Activated naive CD4-positive, alpha-beta T cell treated with anti-CD3 and anti-CD28 coated beads, Interleukin-2, amount 50 U/mL, for 72 hours (primary cell): ENCODE measurements around the gene SEMA4D. TPM values are rescaled to one million over a fixed set of nuclear protein-coding genes. Genes with fewer than 3 reads are reported as not detected.

Experiments used
- ATAC-seq, 2 donors: fragments of 150-1000 bp; cut with Tn5 transposase; 2 replicates each; pipeline ENCODE4 v1.10.0; 2021; ENCODE audit warnings: mild to moderate bottlenecking in 2 of 2, moderate library complexity in 2 of 2
- DNase-seq, 2 donors: peaks; one replicate each; pipeline ENCODE4 v3.0.0; 2021 to 2022; ENCODE audit warnings: low spot score in 2 of 2
- H3K27ac Mint-ChIP-seq, 2 donors: one replicate each; pipeline ENCODE4 v1.8.0; 2022; ENCODE audit warnings: mild to moderate bottlenecking in 2 of 2, mixed read lengths in 2 of 2
- H3K36me3 Mint-ChIP-seq, 2 donors: one replicate each; pipeline ENCODE4 v1.8.0; 2022; ENCODE audit warnings: mixed read lengths in 2 of 2
- H3K9me3 Mint-ChIP-seq, 2 donors: one replicate each; pipeline ENCODE4 v1.8.0; 2022; ENCODE audit warnings: mixed read lengths in 2 of 2
- total RNA-seq, 2 donors: library from RNA; stranded (reverse); gene quantifications; one replicate each; pipeline ENCODE4 v1.2.3, GENCODE V29; 2022

The SEMA4D gene
- total RNA-seq, 2 donors from 2014 or later = 211 to 278 TPM

DNA sequence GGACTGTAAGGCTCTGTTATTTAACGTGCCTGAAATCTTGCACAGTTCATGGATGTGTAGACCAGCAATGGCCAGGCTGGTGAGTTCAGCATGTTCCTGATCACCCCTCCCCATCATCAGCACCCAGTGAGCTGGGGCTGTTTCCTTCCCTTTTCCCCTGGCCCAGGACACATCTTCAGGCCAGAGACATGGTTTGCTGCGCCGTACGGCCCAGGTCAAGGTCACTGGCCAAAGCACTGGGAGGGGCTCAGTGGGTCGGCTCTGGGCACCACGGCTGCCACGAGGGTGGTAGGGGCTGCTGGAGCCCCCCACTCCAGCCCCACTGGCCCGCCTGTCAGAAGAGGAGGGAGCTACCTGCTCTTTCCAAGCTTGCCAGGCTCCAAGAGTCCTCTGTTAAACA is 55.9 kb downstream of the SEMA4D start:
- ATAC-seq = no peak
- peaks cover 6 to 27% of the 10 kb centered on the region in 2 donors for H3K36me3 Mint-ChIP-seq

DNA sequence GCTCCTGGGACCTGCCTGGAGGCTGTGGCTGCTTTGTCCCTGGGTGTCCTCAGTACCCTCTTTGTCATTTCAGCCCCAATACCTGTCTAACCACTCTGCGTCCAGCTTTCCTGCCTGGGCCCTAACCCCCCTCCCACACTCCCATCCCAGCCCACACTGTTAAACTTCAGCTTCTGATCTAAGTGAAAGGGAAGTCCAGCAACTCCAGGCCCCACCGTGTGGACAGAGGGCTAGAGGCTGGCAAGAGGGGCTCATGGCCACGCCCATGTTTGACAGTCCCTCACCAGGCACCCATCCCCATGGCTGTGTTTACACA is 56.3 kb downstream of the SEMA4D start:
- Mint-ChIP-seq H3K9me3 (no peaks in the 10 kb centered on the region), H3K36me3 (peaks cover 6 to 27% of the 10 kb centered on the region in 2 donors), H3K27ac (peak overlapping the region; percentile 90 to 93)
- no peak for ATAC-seq
- DNase-seq = no peak

More for the DNA sequence above, 55.9 kb downstream of the SEMA4D start:
- DNase-seq = no peak
- H3K27ac Mint-ChIP-seq = peak overlapping the region; percentile 55 to 90
- no peaks in the 10 kb centered on the region for H3K9me3 Mint-ChIP-seq

DNA sequence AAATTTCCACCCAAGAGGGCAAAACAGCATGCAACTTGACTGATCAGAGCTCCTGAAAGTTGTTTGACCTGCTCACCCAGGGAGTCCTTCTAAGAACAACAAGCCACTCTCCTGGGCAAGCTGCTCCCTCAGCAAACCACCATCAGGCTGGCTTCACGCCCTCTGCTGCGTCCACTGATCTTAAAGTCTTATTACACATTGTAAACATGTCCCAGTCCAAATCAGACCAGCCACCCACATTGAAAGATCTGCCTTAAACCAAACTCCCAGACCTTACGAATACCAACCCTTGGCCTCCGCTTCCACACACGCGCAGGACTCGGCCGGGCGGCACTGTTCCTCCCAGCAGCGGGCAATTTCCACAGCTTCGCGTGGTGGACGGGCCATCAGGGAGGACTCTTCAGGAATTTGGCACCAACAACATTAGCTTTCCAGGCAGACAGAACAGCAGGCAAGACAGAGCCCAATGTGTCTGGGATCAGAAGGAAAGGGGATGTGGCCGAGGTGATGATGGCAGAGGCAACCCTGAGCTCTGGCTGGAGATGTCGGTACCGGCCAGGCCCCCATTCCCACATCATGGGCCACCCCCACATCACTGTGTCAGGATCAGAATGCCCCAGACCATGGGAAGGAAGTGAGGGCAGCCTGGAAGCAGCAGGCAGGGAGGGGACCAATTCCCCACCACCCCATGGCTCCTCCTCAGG is 56.8 kb downstream of the SEMA4D start:
- ATAC-seq (no peak), DNase-seq (no peak)
- Mint-ChIP-seq H3K27ac (peak overlapping the region; percentile 90 to 93), H3K9me3 (no peaks in the 10 kb centered on the region), H3K36me3 (peaks cover 6 to 27% of the 10 kb centered on the region in 2 donors)

DNA sequence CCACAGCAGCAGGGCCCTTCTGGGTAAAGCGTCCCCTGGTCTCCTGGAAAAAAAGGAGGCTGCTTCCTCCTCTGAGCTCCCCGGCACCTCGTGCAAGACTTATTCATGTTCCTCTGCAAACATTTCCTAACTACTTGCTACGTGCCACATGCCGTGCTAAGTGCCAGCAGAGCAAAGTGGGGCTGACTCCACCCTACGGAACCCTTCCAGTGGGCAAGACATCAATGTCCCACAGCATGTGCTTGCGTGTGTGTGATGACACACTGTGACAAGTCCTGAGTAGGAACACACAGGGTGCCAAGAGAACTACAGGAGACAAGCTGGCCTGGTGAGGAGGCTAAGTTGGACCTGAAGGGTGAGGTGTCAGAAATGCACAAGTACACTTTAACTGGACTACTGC is 57.4 kb downstream of the SEMA4D start:
- Mint-ChIP-seq H3K27ac (peak overlapping the region; percentile 90 to 93), H3K9me3 (no peaks in the 10 kb centered on the region), H3K36me3 (peaks cover 6 to 28% of the 10 kb centered on the region in 2 donors)
- peak; percentile 17 to 66 for ATAC-seq
- no peak for DNase-seq

DNA sequence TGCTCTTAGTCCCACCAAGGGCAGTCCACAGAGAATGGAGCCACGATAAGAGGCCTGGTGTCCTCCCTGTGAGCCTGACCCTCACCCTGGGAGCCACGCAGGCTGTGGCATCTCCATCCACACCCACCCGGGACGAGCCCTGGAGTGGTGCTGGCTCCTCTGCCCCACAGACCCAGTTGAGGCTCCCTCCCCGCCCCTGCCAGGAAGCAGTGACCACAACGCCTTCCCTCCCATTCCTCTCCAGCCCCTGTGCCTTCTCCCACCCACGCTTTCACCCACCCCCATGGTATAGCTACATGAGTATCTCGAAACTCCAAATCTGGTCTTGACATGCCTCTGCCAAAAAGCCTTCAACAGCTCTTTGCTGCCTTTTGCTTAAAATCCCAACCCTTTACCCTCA is 57.9 kb downstream of the SEMA4D start:
- Mint-ChIP-seq H3K27ac (peak overlapping the region; percentile 90 to 93), H3K36me3 (peaks cover 6 to 33% of the 10 kb centered on the region in 2 donors), H3K9me3 (no peaks in the 10 kb centered on the region)
- ATAC-seq = no peak
- DNase-seq = no peak

DNA sequence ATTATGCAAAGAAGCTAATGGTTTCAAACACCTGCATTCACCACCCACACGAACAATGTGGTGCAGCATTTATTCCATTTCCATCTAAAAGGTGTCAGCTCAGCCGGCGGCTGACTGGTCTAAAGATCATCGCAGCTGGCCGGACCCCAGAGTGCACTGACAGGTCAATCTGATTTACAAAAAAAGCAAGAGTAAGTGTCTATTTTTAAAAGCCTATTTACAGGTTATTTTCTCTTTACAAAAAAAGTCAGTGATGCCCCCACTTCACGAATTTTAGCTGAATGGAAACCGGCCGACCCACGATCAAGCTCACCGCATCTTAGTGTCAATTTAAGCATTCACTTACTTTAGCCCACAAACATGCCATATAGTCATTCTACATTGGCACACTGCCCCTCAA is 58.3 kb downstream of the SEMA4D start:
- Mint-ChIP-seq H3K9me3 (no peaks in the 10 kb centered on the region), H3K36me3 (peaks cover 5 to 29% of the 10 kb centered on the region in 2 donors)

DNA sequence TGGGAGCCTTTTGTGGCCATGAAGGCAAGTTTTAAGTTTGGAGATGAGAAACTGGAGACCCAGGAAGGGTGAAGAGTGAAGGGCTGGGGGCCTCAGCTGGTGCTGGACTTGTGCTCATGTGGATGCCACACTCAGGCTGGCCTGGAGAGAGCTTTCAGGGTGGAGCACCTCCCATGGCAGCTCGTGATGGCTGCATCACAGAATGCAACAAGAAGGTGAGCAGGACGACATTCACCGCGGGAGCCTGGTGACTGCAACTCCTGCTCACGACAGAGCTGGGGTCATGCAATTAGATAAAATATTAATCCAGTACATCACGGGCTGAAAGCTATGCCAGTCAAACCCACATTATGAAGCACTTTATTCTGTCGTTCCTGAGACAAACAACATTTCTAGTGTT is 59.7 kb downstream of the SEMA4D start:
- no peak for ATAC-seq

More for the DNA sequence above, 58.3 kb downstream of the SEMA4D start:
- ATAC-seq (no peak), DNase-seq (no peak)
- peak overlapping the region; percentile 90 to 93 for H3K27ac Mint-ChIP-seq

DNA sequence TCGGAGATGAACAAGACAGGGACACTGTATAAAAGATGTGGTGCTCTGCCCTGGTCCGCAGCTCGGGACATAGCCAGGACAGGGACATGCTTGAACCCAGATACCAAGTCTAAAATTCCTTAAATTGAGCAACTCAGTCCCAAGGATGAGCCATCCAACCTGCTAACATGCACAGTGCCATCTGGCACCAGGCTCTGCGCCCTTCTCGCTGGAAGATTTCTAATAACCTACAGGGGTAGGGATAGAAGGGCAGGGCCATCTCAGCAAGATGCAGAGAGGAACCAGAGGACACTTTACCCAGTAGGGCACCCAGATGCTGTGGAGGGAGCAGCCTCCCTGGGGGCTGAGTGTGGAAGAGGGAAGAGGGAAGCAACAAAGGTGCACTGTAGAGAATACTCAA is 60.1 kb downstream of the SEMA4D start:
- no peak for ATAC-seq
- no peak for DNase-seq
- Mint-ChIP-seq H3K27ac (peak overlapping the region; percentile 47 to 97), H3K36me3 (peaks cover 0 to 32% of the 10 kb centered on the region in 2 donors), H3K9me3 (no peaks in the 10 kb centered on the region)

More for the DNA sequence above, 59.7 kb downstream of the SEMA4D start:
- Mint-ChIP-seq H3K27ac (peak overlapping the region; percentile 47 to 97), H3K9me3 (no peaks in the 10 kb centered on the region), H3K36me3 (peaks cover 0 to 32% of the 10 kb centered on the region in 2 donors)
- DNase-seq = no peak

DNA sequence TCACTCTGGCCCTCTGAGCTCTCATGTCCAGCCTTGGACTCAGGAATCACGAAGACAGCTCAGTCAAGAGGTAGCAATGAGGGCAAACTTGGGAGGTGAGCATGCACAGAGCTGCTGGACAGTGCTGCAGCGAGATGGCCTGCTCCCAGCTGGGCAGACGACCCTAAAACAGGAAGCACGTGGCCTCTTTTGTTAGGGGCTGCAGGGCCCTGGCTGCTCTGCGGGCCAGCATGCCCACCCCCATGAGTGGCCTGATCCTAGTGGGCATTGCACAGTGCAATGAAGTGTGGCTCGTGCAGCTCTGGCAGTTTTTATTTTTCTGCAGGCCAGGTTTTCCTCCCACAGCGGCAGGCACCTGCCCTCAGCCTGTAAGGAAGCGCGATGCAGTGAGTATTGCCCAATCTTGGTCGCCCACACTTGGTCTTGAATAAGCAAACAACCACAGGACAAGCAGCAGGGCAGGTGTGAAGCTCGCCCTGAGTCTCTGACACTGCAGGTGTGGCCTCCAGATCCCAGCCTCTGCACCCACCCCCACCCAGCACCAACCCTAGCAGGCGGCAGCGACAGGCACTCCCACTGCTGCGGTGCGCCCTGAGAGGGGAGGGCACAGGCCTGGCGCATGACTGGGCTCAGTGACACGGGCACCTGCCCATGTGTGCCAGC is 60.8 kb downstream of the SEMA4D start:
- peaks cover 0 to 32% of the 10 kb centered on the region in 2 donors for H3K36me3 Mint-ChIP-seq
- no peaks in the 10 kb centered on the region for H3K9me3 Mint-ChIP-seq
- peak overlapping the region; percentile 47 to 90 for H3K27ac Mint-ChIP-seq

DNA sequence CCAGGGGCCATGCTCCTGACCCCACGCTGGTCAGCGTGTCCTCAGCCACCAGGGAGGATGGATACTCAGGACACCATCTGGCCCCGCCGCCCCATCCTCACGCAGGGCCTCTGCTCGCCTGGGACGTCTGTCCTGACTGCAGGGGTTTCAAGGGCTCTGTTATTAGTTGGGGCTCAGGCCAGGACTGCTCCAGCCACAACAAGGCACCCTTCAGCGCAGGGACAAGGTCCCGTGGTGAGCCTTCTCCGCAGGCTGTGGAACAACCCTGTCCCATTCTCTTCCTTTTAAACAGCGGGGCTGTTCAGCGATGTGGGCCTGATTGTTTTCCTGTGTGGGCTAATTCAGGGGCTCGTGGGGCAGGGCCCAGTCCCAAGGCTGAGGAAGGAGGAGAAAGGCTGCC is 61.6 kb downstream of the SEMA4D start:
- Mint-ChIP-seq H3K9me3 (no peaks in the 10 kb centered on the region), H3K27ac (peak overlapping the region; percentile 22 to 39), H3K36me3 (peaks cover 0 to 32% of the 10 kb centered on the region in 2 donors)
- no peak for ATAC-seq
- no peak for DNase-seq

More for the DNA sequence above, 60.8 kb downstream of the SEMA4D start:
- DNase-seq (no peak), ATAC-seq (peak; percentile 24 to 65)

DNA sequence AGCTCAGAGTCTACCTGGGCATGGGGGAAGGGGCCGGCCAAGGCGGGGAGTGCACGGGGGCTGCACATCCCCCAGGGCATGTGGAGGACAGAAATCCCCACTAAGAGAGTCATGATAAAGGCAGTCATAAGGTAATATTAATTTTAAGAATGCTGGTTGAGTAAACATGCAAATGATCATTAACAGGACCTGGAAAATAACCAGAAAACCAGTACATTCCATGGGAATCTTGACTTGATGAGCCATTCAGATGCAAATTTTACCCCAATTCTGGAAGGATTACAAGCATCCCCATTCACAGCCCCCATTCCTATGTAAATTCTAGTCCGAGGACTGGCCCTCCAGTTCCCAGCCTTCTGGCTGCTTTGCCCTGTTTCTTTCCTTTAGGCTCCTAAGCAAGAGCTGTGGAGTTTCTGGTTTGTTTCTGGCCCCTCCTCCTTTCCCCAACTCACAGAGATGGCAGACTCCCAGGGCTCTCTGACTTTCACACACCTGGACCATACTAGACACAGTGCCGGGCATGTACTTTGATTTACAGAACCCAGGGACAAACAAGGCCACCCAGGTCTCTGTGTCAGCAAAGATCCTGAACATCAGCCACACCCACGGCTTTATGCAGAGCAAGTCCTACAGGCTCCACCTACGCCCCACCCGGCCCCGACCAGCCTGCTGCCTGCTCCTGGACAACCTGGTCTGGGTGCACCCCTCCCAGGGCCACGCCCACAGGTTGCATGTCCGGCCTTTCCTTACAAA is 62.7 kb downstream of the SEMA4D start:
- ATAC-seq (no peak), DNase-seq (no peak)
- H3K27ac Mint-ChIP-seq = peak overlapping the region in 1 of 2 donors; percentile 93
- H3K36me3 Mint-ChIP-seq = peaks cover 0 to 29% of the 10 kb centered on the region in 2 donors
- H3K9me3 Mint-ChIP-seq = no peaks in the 10 kb centered on the region

DNA sequence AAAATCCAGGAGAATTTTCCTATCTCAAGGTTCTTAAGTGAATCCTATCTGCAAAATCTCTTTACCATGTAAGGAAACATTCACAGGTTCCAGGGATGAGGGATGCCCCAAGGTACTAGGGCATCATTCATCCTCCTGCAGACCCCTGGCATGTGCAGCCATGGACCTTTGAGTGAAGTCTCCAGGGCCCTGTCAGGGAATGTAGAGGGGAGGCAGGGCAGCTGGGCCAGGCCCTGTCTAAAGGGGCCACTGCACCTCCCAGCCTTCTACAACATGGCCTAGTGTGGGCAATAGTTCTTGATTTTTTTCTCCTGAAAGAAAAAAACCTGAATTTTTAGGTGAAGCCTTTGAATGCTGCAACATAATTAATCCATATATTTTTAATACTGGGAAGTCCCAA is 63.3 kb downstream of the SEMA4D start:
- DNase-seq (no peak), ATAC-seq (no peak)
- Mint-ChIP-seq H3K9me3 (no peaks in the 10 kb centered on the region), H3K36me3 (peaks cover 0 to 23% of the 10 kb centered on the region in 2 donors), H3K27ac (peak overlapping the region; percentile 56 to 77)

DNA sequence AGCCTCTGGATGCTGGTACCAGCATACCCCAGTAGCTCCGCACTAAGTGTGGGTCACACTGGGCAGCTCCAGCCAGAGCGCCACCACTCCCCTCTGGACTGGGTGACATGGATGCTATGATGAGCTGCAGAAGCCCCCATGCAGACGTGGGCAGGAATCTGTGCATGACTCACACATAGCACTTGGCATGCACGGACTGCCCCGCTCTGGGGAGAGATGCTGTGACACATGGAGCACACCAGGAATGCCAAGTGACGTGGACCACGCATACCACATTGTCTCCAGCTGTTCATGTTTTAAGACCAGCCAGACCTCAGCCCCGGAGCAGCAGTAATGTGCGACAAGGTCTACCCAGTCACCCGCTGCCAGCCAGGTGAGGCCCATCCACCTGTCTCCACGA is 64.1 kb downstream of the SEMA4D start:
- DNase-seq (no peak), ATAC-seq (peak in 1 of 2 donors; percentile 11)
- Mint-ChIP-seq H3K27ac (no peak overlapping the region), H3K36me3 (peaks cover 0 to 17% of the 10 kb centered on the region in 2 donors), H3K9me3 (no peaks in the 10 kb centered on the region)

DNA sequence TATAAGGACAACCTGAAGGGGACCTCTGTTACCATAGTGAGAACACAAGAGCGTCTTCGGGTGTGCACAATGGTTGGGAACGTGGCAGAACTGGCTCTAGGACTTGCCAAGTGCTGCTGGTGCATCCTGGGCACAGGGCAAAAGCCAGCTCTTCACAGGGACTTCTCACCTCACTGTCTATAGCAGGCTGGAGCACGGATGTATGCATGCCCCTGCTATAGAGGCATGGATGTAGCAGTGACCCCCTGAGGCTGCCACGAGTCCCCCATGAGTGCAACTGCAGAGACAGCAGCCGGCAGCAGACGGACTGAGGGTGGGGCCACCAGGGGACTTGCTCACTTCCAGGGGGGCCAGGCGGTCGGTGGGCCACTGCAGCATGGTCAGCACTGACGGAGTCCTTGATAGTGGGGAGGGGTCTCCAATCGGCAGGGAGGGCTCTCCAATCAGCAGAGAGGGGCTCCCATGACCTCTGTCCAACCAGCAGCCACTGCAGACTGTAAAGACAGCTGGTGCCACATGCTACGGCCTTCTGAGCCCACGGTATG is 64.9 kb downstream of the SEMA4D start:
- ATAC-seq = no peak
- H3K9me3 Mint-ChIP-seq = no peaks in the 10 kb centered on the region
- peak overlapping the region in 1 of 2 donors; percentile 22 for H3K27ac Mint-ChIP-seq
- peaks cover 0 to 15% of the 10 kb centered on the region in 2 donors for H3K36me3 Mint-ChIP-seq
- DNase-seq = no peak

DNA sequence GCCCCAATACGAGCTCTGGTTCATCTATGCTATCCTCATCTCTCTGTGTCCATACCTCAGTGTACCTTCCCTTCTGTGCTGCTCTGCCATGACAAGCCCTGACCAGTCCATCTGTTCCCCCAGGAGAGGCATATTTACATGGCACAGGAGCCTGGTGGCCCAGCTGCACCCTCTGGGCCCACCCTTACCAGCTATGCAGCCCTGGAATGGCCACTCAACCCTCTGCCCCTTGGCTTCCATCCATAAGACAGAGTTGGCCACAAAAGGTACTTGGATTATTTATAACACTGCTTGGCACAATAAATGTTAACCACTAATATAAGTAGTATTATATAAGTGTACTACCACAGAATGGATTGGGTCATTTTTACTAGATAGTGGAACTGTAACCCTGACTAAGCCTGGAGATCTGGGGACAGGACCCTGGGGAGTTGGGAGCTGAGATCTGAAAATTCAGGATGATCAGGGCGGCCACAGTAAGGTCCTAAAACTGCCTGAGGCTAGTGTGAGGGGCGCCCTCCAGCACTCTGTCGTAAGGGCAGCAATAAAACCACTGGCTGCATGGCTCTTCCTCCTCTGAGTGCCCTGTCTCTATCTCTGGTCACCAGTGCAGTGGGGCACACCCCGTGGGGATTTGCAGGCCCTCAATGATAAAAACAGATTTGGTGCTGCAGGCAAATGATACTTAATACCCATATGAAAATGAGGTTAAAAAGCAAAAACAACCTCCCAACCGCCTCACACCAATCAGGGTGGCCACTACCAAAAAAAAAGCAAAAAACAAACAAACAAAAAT is 65.8 kb downstream of the SEMA4D start:
- DNase-seq (no peak), ATAC-seq (no peak)
- no peaks in the 10 kb centered on the region for H3K9me3 Mint-ChIP-seq
- H3K27ac Mint-ChIP-seq = peak overlapping the region; percentile 47 to 86
- H3K36me3 Mint-ChIP-seq = peaks cover 4 to 17% of the 10 kb centered on the region in 2 donors

DNA sequence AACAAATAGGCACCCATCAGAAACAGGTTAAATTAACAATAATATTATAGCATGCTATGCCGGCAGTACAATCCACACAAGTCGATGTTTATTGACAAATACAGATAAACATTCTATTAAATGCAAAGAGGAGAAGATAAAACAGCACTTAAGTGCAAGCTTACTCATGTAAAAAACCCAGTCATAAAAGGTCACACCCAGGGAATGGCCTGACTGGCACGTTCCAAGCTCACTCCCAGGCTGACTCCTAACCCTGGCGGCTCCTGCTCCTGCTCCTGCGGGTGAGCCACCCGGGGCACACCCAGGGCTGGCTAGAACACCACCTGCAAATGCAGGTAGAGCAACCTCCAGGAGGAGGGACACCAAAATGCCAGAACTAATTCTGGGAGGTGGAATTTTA is 66.9 kb downstream of the SEMA4D start:
- no peak for ATAC-seq
- Mint-ChIP-seq H3K27ac (peak overlapping the region; percentile 47 to 87), H3K9me3 (no peaks in the 10 kb centered on the region), H3K36me3 (peaks cover 8 to 29% of the 10 kb centered on the region in 2 donors)
- DNase-seq = no peak
